ENCODE measurements around the gene GDAP2. TPM values are rescaled to one million over a fixed set of nuclear protein-coding genes. Genes with fewer than 3 reads are reported as not detected.

The GDAP2 gene
- total RNA-seq, 1 experiment from 2014 or later: 23.5 TPM

GRCh38 chr1:117857418-117857817 lies 72.0 kb downstream of the GDAP2 start:
- H3K27ac ChIP-seq (ENCODE audit: low read depth, low read length, poor library complexity, severe bottlenecking): no peak overlapping the region
- TF ChIP-seq CTCF (conservative IDR thresholded peaks at IDR 0.05; ENCODE audit: low read depth, low read length) (no peak), EZH2 (IDR thresholded peaks at IDR 0.05; ENCODE audit: borderline replicate concordance, low read depth, low read length, poor library complexity, severe bottlenecking) (no peak)
- DNase-seq (ENCODE audit: low spot score): no peak
- H3K4me3 ChIP-seq (ENCODE audit: low read depth, low read length, poor library complexity, severe bottlenecking): no peak overlapping the region
- no peaks in the 10 kb centered on the region for H3K4me1 ChIP-seq (ENCODE audit: insufficient read depth, low read length, poor library complexity, severe bottlenecking)
- POLR2A ChIA-PET (ENCODE audit: low non-redundant PET): no interaction called here
- no peaks in the 10 kb centered on the region for H3K9me3 ChIP-seq (ENCODE audit: low read depth, low read length, poor library complexity, severe bottlenecking)
- intact Hi-C loops (cut with micrococcal nuclease; ENCODE audit: unreplicated experiment): no loop called here
- no peaks in the 10 kb centered on the region for H3K36me3 ChIP-seq (ENCODE audit: insufficient read depth, low read length, poor library complexity, severe bottlenecking)
- no TSS peak for BruUV-seq (replicated peaks)
- H3K27me3 ChIP-seq (replicated peaks; ENCODE audit: insufficient read depth, low read depth, low read length, poor library complexity): no peaks in the 10 kb centered on the region
- CTCF ChIA-PET: no interaction called here

GRCh38 chr1:117852853-117853553 lies 76.4 kb downstream of the GDAP2 start:
- POLR2A ChIA-PET (ENCODE audit: low non-redundant PET): no interaction called here
- H3K27me3 ChIP-seq (replicated peaks; ENCODE audit: insufficient read depth, low read depth, low read length, poor library complexity): no peaks in the 10 kb centered on the region
- TF ChIP-seq CTCF (conservative IDR thresholded peaks at IDR 0.05; ENCODE audit: low read depth, low read length) (no peak), EZH2 (IDR thresholded peaks at IDR 0.05; ENCODE audit: borderline replicate concordance, low read depth, low read length, poor library complexity, severe bottlenecking) (no peak)
- no peaks in the 10 kb centered on the region for H3K9me3 ChIP-seq (ENCODE audit: low read depth, low read length, poor library complexity, severe bottlenecking)
- intact Hi-C loops (cut with micrococcal nuclease; ENCODE audit: unreplicated experiment): no loop called here
- no peak for DNase-seq (ENCODE audit: low spot score)
- CTCF ChIA-PET: no interaction called here
- no peak overlapping the region for H3K27ac ChIP-seq (ENCODE audit: low read depth, low read length, poor library complexity, severe bottlenecking)
- no peaks in the 10 kb centered on the region for H3K36me3 ChIP-seq (ENCODE audit: insufficient read depth, low read length, poor library complexity, severe bottlenecking)
- no peak overlapping the region for H3K4me3 ChIP-seq (ENCODE audit: low read depth, low read length, poor library complexity, severe bottlenecking)
- BruUV-seq (replicated peaks): no TSS peak
- no peaks in the 10 kb centered on the region for H3K4me1 ChIP-seq (ENCODE audit: insufficient read depth, low read length, poor library complexity, severe bottlenecking)

GRCh38 chr1:117851687-117852086 lies 77.7 kb downstream of the GDAP2 start:
- Histone ChIP-seq H3K36me3 (ENCODE audit: insufficient read depth, low read length, poor library complexity, severe bottlenecking) (no peaks in the 10 kb centered on the region), H3K4me3 (ENCODE audit: low read depth, low read length, poor library complexity, severe bottlenecking) (no peak overlapping the region), H3K27ac (ENCODE audit: low read depth, low read length, poor library complexity, severe bottlenecking) (no peak overlapping the region), H3K4me1 (ENCODE audit: insufficient read depth, low read length, poor library complexity, severe bottlenecking) (no peaks in the 10 kb centered on the region), H3K27me3 (replicated peaks; ENCODE audit: insufficient read depth, low read depth, low read length, poor library complexity) (no peaks in the 10 kb centered on the region), H3K9me3 (ENCODE audit: low read depth, low read length, poor library complexity, severe bottlenecking) (no peaks in the 10 kb centered on the region)
- BruUV-seq (replicated peaks): no TSS peak
- TF ChIP-seq CTCF (conservative IDR thresholded peaks at IDR 0.05; ENCODE audit: low read depth, low read length) (no peak), EZH2 (IDR thresholded peaks at IDR 0.05; ENCODE audit: borderline replicate concordance, low read depth, low read length, poor library complexity, severe bottlenecking) (no peak)
- ChIA-PET POLR2A (ENCODE audit: low non-redundant PET) (no interaction called here), CTCF (interaction anchor here (0.7 kb wide), 1 partner anchor 198 kb away, joined by 5 read pairs; no protein-coding TSS in a partner anchor)
- no peak for DNase-seq (ENCODE audit: low spot score)
- intact Hi-C loops (cut with micrococcal nuclease; ENCODE audit: unreplicated experiment): no loop called here
